Fibroblast of villous mesenchyme (primary cell): ENCODE results near the gene GPC1. TPM values are rescaled to one million over a fixed set of nuclear protein-coding genes. Genes with fewer than 3 reads are reported as not detected.

Source experiments
- DNase-seq: peaks from one replicate; pipeline ENCODE4 v3.0.0-alpha.2; 2010; ENCODE audit warnings: low read depth
- H3K4me3 ChIP-seq: 2 replicates; pipeline ENCODE4 v1.5.1; 2011; ENCODE audit warnings: low read depth, mild to moderate bottlenecking, low read length
- total RNA-seq: library from RNA; depleted of rRNA; stranded (reverse); fragments of >200 nt; gene quantifications from 2 replicates; pipeline ENCODE4 v1.2.3, GENCODE V29; 2012
- TF ChIP-seq, protein P1 (sequence below): IDR thresholded peaks from 2 replicates; pipeline ENCODE4 v1.5.1; 2012; ENCODE audit warnings: low read depth, mild to moderate bottlenecking, low read length; ENCODE audit not compliant: insufficient read depth

The GPC1 gene
- total RNA-seq, 1 donor: 88.9 TPM

DNA sequence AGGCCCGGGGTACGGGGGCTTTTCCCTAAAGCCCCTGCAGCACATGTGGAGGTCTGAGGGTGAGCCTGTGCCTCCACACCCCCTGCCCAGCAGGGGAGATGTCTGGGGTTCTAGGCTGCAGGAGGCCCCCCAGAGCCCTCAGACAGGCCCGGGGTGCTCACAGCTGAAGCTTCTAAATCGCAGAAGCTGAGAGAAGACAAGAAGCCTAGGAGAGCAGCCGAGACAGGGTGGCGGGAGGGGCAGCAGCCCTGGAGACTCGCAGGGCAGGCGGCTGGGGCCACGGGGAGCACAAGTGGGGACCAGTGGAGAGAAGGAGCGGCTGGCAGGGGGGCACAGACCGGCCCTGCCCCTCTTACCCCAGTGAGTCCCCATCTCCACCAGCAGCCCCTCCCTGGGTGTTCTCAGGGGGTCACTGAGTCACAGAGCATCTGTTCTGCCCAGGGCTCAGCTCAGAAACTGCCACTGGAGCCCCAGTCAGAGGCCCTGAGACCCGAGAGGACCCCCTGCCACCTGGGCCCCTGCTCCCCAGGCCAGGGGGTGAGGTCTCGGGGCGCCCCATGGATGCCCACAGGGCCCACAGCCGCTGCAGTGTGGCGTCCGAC lies 26.1 kb downstream of the GPC1 start:
- TF ChIP-seq, protein P1, sequence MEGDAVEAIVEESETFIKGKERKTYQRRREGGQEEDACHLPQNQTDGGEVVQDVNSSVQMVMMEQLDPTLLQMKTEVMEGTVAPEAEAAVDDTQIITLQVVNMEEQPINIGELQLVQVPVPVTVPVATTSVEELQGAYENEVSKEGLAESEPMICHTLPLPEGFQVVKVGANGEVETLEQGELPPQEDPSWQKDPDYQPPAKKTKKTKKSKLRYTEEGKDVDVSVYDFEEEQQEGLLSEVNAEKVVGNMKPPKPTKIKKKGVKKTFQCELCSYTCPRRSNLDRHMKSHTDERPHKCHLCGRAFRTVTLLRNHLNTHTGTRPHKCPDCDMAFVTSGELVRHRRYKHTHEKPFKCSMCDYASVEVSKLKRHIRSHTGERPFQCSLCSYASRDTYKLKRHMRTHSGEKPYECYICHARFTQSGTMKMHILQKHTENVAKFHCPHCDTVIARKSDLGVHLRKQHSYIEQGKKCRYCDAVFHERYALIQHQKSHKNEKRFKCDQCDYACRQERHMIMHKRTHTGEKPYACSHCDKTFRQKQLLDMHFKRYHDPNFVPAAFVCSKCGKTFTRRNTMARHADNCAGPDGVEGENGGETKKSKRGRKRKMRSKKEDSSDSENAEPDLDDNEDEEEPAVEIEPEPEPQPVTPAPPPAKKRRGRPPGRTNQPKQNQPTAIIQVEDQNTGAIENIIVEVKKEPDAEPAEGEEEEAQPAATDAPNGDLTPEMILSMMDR: no peak
- H3K4me3 ChIP-seq: no peak overlapping the region
- DNase-seq: no peak

DNA sequence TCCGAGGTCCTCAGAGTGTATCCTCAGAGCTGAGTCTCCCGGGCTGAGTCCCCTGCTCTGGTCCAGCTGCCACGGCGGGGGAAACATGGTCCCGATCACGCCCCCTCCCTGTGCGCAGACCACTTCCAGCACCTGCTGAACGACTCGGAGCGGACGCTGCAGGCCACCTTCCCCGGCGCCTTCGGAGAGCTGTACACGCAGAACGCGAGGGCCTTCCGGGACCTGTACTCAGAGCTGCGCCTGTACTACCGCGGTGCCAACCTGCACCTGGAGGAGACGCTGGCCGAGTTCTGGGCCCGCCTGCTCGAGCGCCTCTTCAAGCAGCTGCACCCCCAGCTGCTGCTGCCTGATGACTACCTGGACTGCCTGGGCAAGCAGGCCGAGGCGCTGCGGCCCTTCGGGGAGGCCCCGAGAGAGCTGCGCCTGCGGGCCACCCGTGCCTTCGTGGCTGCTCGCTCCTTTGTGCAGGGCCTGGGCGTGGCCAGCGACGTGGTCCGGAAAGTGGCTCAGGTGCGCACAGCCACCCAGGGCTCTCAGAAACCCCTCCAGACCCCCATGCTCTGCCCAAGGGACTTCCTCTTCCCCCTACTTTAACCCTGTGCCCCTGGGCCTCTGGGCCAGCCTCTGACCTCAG lies 26.7 kb downstream of the GPC1 start:
- H3K4me3 ChIP-seq: no peak overlapping the region
- no peak for DNase-seq
- TF ChIP-seq, protein P1: no peak

DNA sequence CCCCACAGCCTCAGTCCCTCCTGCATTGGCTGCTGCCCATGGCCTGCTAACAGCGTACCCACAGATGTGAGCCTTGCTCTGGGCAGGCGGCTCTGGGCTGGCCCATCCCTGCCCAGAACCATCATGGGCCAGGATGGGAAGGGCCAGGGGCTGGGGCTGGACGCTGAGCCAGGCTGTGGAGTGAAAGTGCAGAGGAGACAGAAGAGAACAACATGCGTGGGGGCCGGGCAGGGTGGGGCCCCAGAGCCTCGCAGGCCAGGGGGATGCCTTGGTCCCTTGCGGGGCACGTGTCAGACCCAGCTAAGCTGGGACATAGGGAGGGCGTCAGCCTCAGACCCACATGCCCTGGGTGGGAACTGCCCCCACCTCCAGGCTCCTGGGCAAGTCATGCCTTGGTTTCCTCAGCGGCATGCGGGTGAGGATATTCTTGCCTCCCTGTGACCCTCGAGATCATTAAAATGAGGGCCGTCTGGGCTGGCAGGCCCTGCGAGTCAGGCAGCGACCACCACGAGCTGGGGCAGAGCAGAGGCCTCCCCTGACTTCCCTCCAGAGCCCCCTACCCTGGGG lies 27.3 kb downstream of the GPC1 start:
- H3K4me3 ChIP-seq: no peak overlapping the region
- no peak for DNase-seq
- TF ChIP-seq, protein P1: no peak

DNA sequence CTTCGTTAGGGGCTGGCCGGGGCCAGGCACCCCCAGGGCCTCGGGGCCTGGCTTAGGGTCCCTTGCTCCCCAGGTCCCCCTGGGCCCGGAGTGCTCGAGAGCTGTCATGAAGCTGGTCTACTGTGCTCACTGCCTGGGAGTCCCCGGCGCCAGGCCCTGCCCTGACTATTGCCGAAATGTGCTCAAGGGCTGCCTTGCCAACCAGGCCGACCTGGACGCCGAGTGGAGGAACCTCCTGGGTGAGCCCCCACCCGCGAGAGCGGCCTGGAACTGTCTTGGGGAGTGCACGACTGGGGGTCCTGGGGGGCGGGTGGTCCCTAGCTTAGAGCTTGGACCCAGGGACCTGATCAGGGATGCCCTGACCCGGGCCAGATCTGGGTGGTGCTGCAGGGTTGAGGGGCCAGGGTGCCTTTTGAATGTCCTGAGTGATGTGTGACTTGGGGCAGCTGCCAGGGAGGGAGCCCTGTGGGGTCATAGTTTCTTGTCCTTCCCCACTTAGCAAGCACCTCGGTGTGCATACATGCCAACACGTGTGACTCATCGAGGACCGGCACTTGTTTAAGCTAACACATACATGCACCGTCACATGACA lies 27.9 kb downstream of the GPC1 start:
- TF ChIP-seq, protein P1: no peak
- no peak overlapping the region for H3K4me3 ChIP-seq
- no peak for DNase-seq

DNA sequence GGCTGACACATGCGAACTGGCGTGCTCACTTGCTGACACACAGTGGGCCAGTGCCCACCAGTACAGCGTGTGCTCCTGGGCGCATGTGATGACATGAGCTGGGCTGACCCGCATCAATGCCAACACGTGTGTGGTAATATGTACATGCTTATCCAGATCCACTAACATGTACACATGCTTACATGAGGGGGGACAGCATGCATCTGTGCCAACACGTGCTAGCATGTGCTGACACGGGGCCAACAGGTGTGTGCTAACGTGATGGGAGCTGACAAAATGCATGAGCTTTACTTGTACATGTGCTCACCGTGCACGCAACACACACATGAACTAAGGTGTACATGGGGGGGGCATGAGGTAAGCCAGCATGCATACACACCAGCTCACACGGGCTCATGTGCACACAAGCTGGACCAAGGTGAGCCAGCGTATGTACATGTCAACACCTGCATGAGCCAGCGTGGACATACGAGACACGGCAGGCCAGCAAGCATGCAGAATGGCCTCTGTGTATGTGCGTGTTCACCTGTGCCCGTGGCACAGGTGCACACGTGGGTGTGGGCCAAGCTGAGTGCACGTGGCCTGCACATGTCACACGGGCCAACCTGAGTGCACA lies 28.5 kb downstream of the GPC1 start:
- H3K4me3 ChIP-seq: no peak overlapping the region
- TF ChIP-seq, protein P1: no peak
- no peak for DNase-seq

DNA sequence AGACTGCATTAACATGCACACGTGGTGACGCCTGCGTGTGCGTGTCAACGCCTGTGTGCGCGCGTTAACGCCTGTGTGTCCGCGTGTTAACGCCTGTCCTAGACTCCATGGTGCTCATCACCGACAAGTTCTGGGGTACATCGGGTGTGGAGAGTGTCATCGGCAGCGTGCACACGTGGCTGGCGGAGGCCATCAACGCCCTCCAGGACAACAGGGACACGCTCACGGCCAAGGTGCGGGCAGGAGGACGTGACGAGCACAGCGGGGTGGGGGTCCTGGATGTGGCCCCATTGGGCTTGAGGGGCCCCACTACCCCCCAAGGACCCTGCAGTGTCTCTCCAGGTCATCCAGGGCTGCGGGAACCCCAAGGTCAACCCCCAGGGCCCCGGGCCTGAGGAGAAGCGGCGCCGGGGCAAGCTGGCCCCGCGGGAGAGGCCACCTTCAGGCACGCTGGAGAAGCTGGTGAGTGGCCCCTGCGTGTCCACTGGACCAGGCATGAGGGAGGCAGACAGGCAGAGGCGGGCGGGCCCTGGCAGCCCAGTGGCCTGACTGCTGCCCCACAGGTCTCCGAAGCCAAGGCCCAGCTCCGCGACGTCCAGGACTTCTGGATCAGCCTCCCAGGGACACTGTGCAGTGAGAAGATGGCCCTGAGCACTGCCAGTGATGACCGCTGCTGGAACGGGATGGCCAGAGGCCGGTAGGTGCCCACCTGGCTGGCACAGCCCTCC lies 29.2 kb downstream of the GPC1 start:
- TF ChIP-seq, protein P1: no peak
- DNase-seq: no peak
- no peak overlapping the region for H3K4me3 ChIP-seq
